Activated naive CD8-positive, alpha-beta T cell treated with anti-CD3 and anti-CD28 coated beads, Interleukin-2, amount 10 ng/mL, durations not matched to agents 7 days and 5 days (primary cell): ENCODE data around the gene HLX. TPM values are rescaled to one million over a fixed set of nuclear protein-coding genes. Genes with fewer than 3 reads are reported as not detected.
A peak's percentile ranks its signal among the peaks of the same experiment; 100 is the strongest.

Experiments
- ATAC-seq: fragments of 150-1000 bp; cut with Tn5 transposase; one replicate; pipeline ENCODE4 v1.10.0; 2021; ENCODE audit warnings: low read depth, moderate library complexity
- POLR2A ChIA-PET: fragments of 350-600 bp; sonication (Branson Sonifier 250); formaldehyde crosslinking; loops from one replicate; lab custom pipeline; 2021; ENCODE audit warnings: antibody characterized with exemption; lab: Charles Lee
- DNase-seq: peaks from one replicate; pipeline ENCODE4 v3.0.0; 2021
- H3K27ac Mint-ChIP-seq: one replicate; pipeline ENCODE4 v1.8.0; 2022; ENCODE audit warnings: mild to moderate bottlenecking, mixed read lengths
- H3K27me3 Mint-ChIP-seq: one replicate; pipeline ENCODE4 v1.8.0; 2022; ENCODE audit warnings: mild to moderate bottlenecking, moderate library complexity, mixed read lengths
- H3K36me3 Mint-ChIP-seq: one replicate; pipeline ENCODE4 v1.8.0; 2021; ENCODE audit warnings: mild to moderate bottlenecking, mixed read lengths
- H3K4me1 Mint-ChIP-seq: one replicate; pipeline ENCODE4 v1.8.0; 2021; ENCODE audit warnings: mixed read lengths
- H3K4me3 Mint-ChIP-seq: one replicate; pipeline ENCODE4 v1.8.0; 2022; ENCODE audit warnings: mild to moderate bottlenecking, moderate library complexity, mixed read lengths
- H3K9me3 Mint-ChIP-seq: one replicate; pipeline ENCODE4 v1.8.0; 2021; ENCODE audit warnings: mixed read lengths
- total RNA-seq, 2 experiments: library from RNA; stranded (reverse); gene quantifications; one replicate each; pipeline ENCODE4 v1.2.3, GENCODE V29; 2021

Gene HLX
- total RNA-seq, 2 experiments from 2014 or later, result 0.28 to 0.43 TPM

DNA sequence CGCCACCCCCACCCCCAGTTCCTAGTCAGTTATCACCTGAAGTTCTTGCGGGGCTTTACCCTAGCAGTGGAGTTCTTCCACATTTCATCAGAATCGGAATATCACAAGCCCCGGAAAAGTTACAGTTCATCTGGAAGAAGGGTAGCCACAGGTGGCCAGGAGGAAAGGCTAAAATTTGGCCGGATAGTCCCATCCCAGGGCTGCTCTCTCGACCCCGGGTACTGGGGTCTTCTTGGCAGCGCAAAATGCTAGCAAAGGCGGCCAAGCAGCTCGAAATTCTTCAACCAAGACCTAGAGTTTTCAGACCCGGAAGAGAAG is 7.9 kb downstream of the HLX start:
- H3K4me3 Mint-ChIP-seq, result no peak overlapping the region
- POLR2A ChIA-PET, result no interaction called here
- no peak overlapping the region for H3K27ac Mint-ChIP-seq
- H3K9me3 Mint-ChIP-seq, result peaks cover 6% of the 10 kb centered on the region
- peaks cover 3% of the 10 kb centered on the region for H3K36me3 Mint-ChIP-seq
- DNase-seq (no peak), ATAC-seq (no peak)
- peaks cover 65% of the 10 kb centered on the region for H3K27me3 Mint-ChIP-seq
- H3K4me1 Mint-ChIP-seq, result no peaks in the 10 kb centered on the region

DNA sequence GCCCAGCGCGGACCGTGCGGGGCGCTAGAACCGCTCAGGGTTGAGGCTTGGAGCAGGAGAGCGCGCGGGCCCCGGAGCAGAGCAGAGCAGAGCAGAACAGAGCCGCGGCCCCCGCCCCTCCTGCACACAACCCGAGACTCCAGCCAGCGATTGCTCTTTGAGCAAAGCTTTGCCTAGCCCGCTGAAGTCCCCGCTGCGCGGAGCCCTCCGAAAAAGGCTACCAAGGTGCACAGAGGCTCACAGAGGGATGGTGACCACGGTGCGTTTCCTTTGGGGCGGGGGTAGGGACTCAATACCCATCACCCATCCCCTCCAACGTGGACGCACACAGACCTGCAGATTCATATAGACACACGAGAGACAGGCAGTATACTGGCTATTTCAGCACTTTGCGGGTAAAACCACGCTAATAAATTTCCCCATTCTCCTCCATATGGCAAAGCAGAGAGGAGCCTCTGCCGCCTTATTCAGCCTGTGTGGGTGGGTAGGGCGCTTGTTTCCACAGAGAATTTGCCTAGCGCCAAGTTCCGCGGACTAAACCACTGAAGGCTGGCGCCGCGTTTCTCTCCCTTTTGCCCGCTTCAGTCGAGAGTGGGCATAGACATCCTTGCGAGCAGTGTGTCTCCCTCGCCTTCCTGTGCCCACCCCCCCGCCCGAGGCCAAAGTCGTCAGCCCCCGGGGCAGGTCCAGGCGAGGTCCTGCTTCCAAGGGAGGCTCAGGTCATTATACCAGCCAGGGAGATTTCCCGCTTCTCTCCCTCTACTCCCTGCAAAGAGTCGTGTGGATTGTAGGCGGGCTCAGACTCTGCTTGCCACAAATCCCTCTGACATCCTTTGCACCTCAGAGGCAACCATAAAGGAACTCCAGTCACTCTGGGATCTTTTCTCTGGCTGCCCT is 8.5 kb downstream of the HLX start:
- POLR2A ChIA-PET, result no interaction called here
- peaks cover 68% of the 10 kb centered on the region for H3K27me3 Mint-ChIP-seq
- peaks cover 9% of the 10 kb centered on the region for H3K9me3 Mint-ChIP-seq
- ATAC-seq (no peak), DNase-seq (no peak)
- no peak overlapping the region for H3K4me3 Mint-ChIP-seq
- no peak overlapping the region for H3K27ac Mint-ChIP-seq
- no peaks in the 10 kb centered on the region for H3K4me1 Mint-ChIP-seq
- peaks cover 3% of the 10 kb centered on the region for H3K36me3 Mint-ChIP-seq

DNA sequence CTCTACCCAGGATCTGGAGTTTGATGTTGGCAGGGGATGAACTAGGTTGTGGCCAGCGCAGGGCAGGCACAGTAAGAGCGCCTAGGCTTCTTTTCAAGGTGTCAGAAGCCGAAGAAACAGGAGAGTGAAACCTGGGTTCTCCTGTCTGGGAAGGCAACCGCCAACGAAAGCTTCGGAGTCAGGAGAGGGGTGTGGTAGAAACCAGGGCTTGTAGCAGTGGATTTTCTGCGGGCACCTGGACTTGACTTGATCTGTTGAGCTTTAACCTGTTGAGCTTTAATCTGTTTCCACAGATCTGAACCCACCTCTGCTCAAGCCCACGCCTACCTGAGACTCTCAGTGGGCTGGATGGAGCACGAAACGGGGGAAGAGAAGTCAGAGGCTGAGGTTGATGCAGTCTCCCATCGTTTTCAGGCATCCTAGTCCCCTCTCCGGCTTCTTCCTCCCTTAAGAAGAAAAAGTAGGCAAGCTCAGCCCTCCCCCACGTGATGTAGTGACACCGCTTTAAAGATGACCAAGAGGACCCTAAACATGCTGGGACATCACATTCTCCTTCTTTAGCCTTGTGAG is 9.3 kb downstream of the HLX start:
- peaks cover 12% of the 10 kb centered on the region for H3K9me3 Mint-ChIP-seq
- DNase-seq (no peak), ATAC-seq (no peak)
- H3K27me3 Mint-ChIP-seq, result peaks cover 71% of the 10 kb centered on the region
- H3K27ac Mint-ChIP-seq, result no peak overlapping the region
- no peak overlapping the region for H3K4me3 Mint-ChIP-seq
- POLR2A ChIA-PET, result no interaction called here
- peaks cover 3% of the 10 kb centered on the region for H3K36me3 Mint-ChIP-seq
- H3K4me1 Mint-ChIP-seq, result peaks cover 2% of the 10 kb centered on the region

DNA sequence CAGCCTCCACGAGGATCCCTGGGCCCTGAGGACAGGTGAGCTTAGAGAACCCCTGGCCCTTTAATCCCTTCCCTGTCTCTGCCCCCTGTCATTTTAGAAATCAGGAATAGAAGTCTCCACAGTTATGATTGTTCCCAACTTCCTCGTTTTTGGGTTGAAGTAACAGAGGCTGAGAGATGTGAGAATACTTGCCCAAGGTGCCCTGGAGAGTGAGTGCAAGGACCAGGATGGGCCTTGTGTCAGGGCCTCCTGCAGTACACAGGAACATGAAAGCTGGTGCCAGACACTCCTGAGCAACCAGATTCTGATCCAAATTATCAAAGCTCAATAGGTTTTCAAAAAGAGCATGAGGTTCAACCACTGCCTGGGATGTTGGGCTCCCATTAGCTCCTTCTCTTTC is 10.1 kb downstream of the HLX start:
- Mint-ChIP-seq H3K36me3 (peaks cover 3% of the 10 kb centered on the region), H3K9me3 (peaks cover 12% of the 10 kb centered on the region), H3K27me3 (peaks cover 75% of the 10 kb centered on the region), H3K4me3 (no peak overlapping the region), H3K27ac (no peak overlapping the region), H3K4me1 (peaks cover 2% of the 10 kb centered on the region)
- POLR2A ChIA-PET, result no interaction called here
- ATAC-seq (no peak), DNase-seq (no peak)

DNA sequence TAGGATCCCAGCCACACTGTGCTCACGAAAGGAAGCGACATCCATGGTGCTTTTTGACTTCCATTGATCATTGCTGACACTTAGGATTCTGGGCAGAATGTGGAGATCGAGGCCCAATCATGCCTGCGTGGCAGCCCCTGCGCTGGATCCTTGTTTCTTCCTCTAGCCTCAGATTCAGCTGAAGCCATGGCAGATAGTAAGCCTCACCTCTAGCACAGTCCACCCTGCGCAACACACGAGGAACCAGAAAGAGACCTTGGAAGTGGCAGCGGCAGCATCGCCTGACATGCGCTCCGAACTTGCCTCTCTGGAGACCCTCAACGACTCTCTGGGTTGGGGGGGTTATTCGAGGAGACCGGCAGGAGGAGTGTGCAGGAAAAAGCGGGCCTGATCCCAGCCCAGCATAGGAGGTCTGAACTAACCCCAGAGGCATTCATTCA is 10.6 kb downstream of the HLX start:
- Mint-ChIP-seq H3K36me3 (peaks cover 3% of the 10 kb centered on the region), H3K27me3 (peaks cover 80% of the 10 kb centered on the region)
- POLR2A ChIA-PET, result no interaction called here

DNA sequence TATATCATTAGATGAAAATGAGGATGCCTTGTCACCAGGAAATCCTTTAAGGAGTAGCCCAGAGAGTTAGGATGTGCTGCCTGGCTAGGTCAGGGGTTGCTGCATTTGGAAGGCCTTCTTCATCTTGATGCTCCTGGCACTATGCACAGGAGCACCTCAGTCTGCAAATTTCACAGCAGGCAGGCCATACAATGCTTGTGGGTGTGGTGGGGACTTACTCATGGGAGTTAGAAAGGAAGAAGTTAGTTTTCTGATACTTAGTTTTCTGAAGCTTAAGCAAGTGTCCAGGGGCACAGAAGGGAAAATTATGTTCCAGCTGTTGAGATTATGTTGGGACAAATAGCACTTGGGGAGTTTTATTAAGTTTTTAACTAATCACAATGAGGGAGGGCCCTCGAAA is 11.4 kb downstream of the HLX start:
- no peak overlapping the region for H3K27ac Mint-ChIP-seq
- peaks cover 3% of the 10 kb centered on the region for H3K36me3 Mint-ChIP-seq
- peaks cover 76% of the 10 kb centered on the region for H3K27me3 Mint-ChIP-seq
- H3K4me3 Mint-ChIP-seq, result no peak overlapping the region
- DNase-seq, result no peak
- ATAC-seq, result no peak
- H3K4me1 Mint-ChIP-seq, result peaks cover 2% of the 10 kb centered on the region
- peaks cover 15% of the 10 kb centered on the region for H3K9me3 Mint-ChIP-seq
- POLR2A ChIA-PET, result no interaction called here

More for the DNA sequence above, 10.6 kb downstream of the HLX start:
- Mint-ChIP-seq H3K27ac (no peak overlapping the region), H3K4me1 (peaks cover 2% of the 10 kb centered on the region), H3K9me3 (peaks cover 12% of the 10 kb centered on the region), H3K4me3 (no peak overlapping the region)
- no peak for DNase-seq
- no peak for ATAC-seq

DNA sequence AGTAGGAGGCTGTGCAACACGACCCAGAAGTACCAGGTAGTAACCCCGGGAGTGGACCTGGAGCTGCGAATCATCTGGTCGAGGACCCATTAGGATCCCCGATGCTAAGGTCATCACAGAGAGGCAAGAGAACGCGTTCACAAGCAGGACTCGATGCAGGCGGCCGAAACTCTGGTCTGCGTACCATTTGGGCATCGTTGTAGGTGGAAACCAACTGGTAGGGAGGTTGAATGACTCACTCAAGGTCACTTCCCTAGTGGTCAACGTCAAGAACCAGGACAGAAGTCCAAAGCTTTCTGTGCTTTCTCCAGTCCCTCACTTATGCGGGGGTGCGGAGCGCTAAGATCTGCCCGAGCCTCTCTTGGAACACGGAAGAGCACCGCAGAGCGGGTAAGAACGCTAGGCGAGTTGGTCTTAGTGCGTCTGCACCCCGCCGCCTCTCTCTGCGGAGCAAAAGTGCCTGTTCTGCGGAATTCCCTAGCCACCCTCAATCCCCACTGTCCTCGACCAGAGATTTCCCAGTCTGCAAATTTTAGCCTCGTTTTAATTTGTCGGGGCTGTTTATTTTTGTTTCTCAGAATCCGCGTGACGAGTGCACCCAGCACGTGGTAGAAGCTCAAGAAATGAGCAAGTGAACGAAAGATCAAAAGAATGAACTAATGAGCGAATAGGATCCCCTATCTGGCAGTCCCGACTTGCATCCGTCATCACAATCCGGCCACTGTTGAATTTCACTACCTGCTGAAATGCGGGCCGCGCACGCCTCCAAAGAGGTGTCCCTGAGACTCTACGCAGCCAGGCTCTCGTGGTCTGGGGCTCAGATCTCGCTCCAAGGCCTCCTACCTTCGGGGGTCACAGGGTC is 12.2 kb downstream of the HLX start:
- peaks cover 15% of the 10 kb centered on the region for H3K9me3 Mint-ChIP-seq
- H3K27ac Mint-ChIP-seq, result no peak overlapping the region
- POLR2A ChIA-PET, result no interaction called here
- H3K27me3 Mint-ChIP-seq, result peaks cover 73% of the 10 kb centered on the region
- no peak for ATAC-seq
- no peak for DNase-seq
- peaks cover 2% of the 10 kb centered on the region for H3K4me1 Mint-ChIP-seq
- peaks cover 3% of the 10 kb centered on the region for H3K36me3 Mint-ChIP-seq
- no peak overlapping the region for H3K4me3 Mint-ChIP-seq

DNA sequence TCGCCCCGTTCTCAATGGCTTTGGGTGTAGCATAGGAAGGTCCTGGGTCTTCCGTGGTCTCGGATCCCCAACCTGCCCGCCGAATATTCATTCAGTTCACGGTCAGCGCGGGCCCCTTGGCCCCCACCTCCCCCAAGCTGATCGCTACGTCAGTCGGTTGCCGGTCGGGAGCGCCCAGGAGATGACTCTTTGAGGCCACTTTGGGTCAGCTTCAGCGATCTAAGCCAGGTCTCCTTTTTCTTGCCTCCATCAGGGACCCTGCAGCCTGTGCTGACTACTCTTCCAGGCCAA is 12.8 kb downstream of the HLX start:
- Mint-ChIP-seq H3K4me1 (peaks cover 2% of the 10 kb centered on the region), H3K36me3 (peaks cover 3% of the 10 kb centered on the region), H3K27ac (no peak overlapping the region), H3K9me3 (peaks cover 15% of the 10 kb centered on the region), H3K27me3 (peaks cover 73% of the 10 kb centered on the region), H3K4me3 (no peak overlapping the region)
- POLR2A ChIA-PET, result no interaction called here
- ATAC-seq (no peak), DNase-seq (no peak)

DNA sequence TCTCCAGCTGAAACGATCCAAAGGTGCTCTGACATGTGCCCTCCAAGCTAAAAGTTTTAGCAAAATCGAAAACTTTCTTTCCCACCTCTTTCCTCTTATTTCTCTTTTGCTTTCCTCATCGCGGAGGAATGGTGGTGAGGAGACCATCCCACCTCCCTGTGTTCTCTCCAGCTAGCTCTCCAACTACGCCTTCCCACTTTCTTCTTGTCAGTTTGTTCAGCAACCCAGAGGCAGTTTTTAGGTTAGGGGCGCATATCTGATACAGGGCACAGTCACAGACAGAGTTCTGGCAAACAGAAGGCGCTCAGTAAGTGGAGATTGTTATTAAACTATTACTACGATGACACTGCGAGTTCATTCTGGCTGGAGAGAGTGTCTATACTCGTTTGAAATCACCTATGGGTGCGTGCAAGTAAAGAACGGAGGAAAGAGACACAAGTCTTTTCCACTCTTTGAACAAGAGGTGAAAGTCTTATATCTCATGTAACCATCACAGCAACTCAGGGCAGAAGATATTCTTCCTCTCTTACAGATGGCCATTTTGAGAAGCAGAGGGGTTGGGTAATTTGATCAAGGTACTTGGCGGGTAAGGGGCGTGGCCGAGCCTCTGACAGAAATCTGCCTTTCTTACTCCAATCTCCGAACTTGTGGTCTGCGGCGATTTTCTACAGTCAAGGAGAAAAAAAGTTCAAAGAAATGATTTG is 13.9 kb downstream of the HLX start:
- Mint-ChIP-seq H3K4me3 (peak overlapping the region; percentile 61), H3K4me1 (peaks cover 2% of the 10 kb centered on the region), H3K9me3 (peaks cover 16% of the 10 kb centered on the region), H3K27me3 (peaks cover 64% of the 10 kb centered on the region), H3K27ac (no peak overlapping the region), H3K36me3 (peaks cover 3% of the 10 kb centered on the region)
- DNase-seq, result no peak
- POLR2A ChIA-PET, result no interaction called here
- ATAC-seq, result no peak

DNA sequence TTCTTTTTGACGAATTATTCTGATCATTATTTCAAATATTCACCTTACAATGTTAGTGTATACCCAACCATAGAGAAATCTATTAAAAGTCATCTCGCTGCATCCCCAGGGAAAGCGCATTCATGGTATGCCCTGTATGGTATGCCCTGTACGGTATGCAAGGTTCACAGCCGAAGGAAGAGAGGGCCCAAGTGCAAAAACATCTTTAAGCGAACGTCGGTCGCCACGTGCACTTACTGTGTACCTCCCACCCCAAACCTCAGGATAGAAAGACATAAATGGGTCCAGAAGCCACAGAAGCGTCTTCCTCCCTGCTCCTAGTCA is 14.4 kb downstream of the HLX start:
- peaks cover 3% of the 10 kb centered on the region for H3K36me3 Mint-ChIP-seq
- no peak for DNase-seq
- ATAC-seq, result no peak
- peaks cover 59% of the 10 kb centered on the region for H3K27me3 Mint-ChIP-seq
- H3K4me1 Mint-ChIP-seq, result peaks cover 2% of the 10 kb centered on the region
- peak overlapping the region; percentile 61 for H3K4me3 Mint-ChIP-seq
- H3K9me3 Mint-ChIP-seq, result peaks cover 16% of the 10 kb centered on the region
- POLR2A ChIA-PET, result no interaction called here
- no peak overlapping the region for H3K27ac Mint-ChIP-seq

DNA sequence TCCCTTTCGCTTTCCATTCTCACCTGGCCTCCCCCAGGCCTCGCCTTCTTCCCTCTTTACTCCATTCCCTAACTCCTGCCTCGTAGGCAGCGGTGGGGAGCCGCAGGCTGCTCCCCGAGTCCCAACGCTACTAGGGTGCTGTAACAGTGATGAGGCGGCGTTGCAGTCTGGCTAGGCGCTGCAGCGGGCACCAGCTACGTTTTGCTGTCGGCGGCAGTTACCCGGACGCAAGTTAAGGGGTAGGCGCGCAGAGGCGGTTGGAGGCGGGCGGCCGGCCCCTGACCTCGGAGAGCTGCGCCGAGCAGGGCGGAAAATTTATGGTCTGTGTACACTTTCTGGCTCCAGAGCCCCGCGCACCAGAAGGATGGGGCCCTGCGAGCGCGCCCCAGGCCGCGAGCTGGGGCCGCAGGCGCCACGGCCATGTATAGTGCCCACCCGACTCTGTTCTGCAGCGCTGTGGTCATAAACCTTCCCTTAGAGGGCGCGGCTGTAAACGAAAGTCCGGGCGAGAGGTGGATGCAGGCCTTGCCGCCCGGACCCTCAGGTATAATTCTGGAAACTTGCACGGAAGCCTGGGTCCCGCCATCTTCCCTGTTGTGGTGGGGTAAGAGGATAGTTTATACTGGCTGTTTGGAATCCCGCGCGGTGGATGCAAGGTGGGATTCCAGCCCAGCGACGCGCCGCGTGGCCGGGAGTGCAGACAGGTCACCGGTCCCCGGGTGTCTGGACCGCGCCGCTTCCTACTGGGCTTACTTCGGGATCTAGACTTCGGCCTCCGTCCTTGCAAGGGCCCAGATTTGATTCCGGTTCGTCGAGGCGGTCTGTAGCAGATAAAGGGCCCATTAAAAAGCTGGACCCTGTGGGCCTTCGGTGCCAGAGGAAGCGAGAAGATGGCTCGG is 15.0 kb downstream of the HLX start:
- POLR2A ChIA-PET, result no interaction called here
- Mint-ChIP-seq H3K27me3 (peaks cover 53% of the 10 kb centered on the region), H3K4me1 (peaks cover 2% of the 10 kb centered on the region), H3K9me3 (peaks cover 16% of the 10 kb centered on the region), H3K4me3 (peak overlapping the region; percentile 61), H3K27ac (no peak overlapping the region), H3K36me3 (peaks cover 3% of the 10 kb centered on the region)
- no peak for DNase-seq
- ATAC-seq, result no peak

DNA sequence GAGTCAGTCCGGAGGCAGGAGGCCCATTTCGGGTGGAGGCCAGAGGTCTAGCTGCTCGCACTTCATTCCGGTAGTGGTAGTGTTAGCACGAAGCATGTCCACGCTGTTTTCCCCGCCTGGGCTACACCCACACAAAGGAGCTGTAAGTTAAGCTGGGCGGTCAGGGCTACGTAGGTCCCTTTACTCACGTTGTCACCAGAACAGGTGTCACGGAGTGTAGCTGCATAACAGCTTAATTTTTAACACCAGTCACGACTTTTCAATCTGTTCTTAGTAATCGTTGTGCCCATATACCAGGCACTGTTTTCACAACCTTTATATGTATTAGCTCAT is 15.6 kb downstream of the HLX start:
- ATAC-seq (no peak), DNase-seq (no peak)
- Mint-ChIP-seq H3K27me3 (peaks cover 47% of the 10 kb centered on the region), H3K36me3 (peaks cover 3% of the 10 kb centered on the region), H3K9me3 (peaks cover 16% of the 10 kb centered on the region), H3K27ac (no peak overlapping the region), H3K4me3 (no peak overlapping the region), H3K4me1 (peaks cover 2% of the 10 kb centered on the region)
- POLR2A ChIA-PET, result no interaction called here
